Measurements from ENCODE around the gene KRTAP10-7. TPM values are rescaled to one million over a fixed set of nuclear protein-coding genes. Genes with fewer than 3 reads are reported as not detected.
"Not testable (repeated sequence)": the region's sequence is repeated elsewhere in the genome, so short reads cannot be mapped to it uniquely, and the experiment has no call there.

The KRTAP10-7 gene
- total and polyA plus RNA-seq, 2 experiments from 2014 or later = not detected

GRCh38 chr21:44610157-44610843 is 9.9 kb downstream of the KRTAP10-7 start:
- not testable (repeated sequence) for H3K27me3 ChIP-seq (ENCODE audit: insufficient read depth); H3K79me2 ChIP-seq (replicated peaks; ENCODE audit: insufficient read depth); H3K9me2 ChIP-seq (ENCODE audit: insufficient read depth); H3K4me1 ChIP-seq (ENCODE audit: insufficient read depth); H3K4me1 Mint-ChIP-seq; H3K27ac ChIP-seq (ENCODE audit: low read depth); H3K27me3 Mint-ChIP-seq (ENCODE audit: insufficient read depth, low read depth, poor library complexity); H3K27ac Mint-ChIP-seq; H4K20me1 ChIP-seq (replicated peaks; ENCODE audit: insufficient read depth); H2AFZ ChIP-seq; H3K36me3 ChIP-seq (ENCODE audit: insufficient read depth); H3K4me3 Mint-ChIP-seq; DNase-seq (ENCODE audit: low spot score); H3K4me3 ChIP-seq; ATAC-seq; H3K4me2 ChIP-seq; H3F3A ChIP-seq (replicated peaks; ENCODE audit: low read depth)
- peaks cover 43% of the 10 kb centered on the region for H3K9me3 Mint-ChIP-seq
- H3K36me3 Mint-ChIP-seq (ENCODE audit: low read depth) = peaks cover 19% of the 10 kb centered on the region

GRCh38 chr21:44611551-44611950 is 11.2 kb downstream of the KRTAP10-7 start:
- no peaks in the 10 kb centered on the region for H3K79me2 ChIP-seq (replicated peaks; ENCODE audit: insufficient read depth)

More at GRCh38 chr21:44611551-44611950, 11.2 kb downstream of the KRTAP10-7 start:
- H3K4me1 Mint-ChIP-seq = peaks cover 9% of the 10 kb centered on the region
- peaks cover 43% of the 10 kb centered on the region for H3K9me3 Mint-ChIP-seq
- H3K27me3 Mint-ChIP-seq (ENCODE audit: insufficient read depth, low read depth, poor library complexity) = peaks cover 8% of the 10 kb centered on the region
- Histone ChIP-seq H3K36me3 (ENCODE audit: insufficient read depth) (0 out of 2 replicates have a peak, but pooled peaks cover 4% of the 10 kb centered on the region), H3K4me1 (ENCODE audit: insufficient read depth) (no peaks in the 10 kb centered on the region), H3K9me2 (ENCODE audit: insufficient read depth) (no peaks in the 10 kb centered on the region), H3K4me2 (no peak overlapping the region), H3F3A (replicated peaks; ENCODE audit: low read depth) (no peaks in the 10 kb centered on the region), H3K4me3 (no peak overlapping the region), H2AFZ (no peak overlapping the region), H3K27me3 (ENCODE audit: insufficient read depth) (no peaks in the 10 kb centered on the region), H3K27ac (ENCODE audit: low read depth) (no peak overlapping the region), H4K20me1 (replicated peaks; ENCODE audit: insufficient read depth) (no peaks in the 10 kb centered on the region)
- no peak for DNase-seq (ENCODE audit: low spot score)
- no peak overlapping the region for H3K4me3 Mint-ChIP-seq
- H3K27ac Mint-ChIP-seq = no peak overlapping the region
- H3K36me3 Mint-ChIP-seq (ENCODE audit: low read depth) = peaks cover 19% of the 10 kb centered on the region
- no peak for ATAC-seq
- no peak for TF ChIP-seq STAT1 (IDR thresholded peaks at IDR 0.05; ENCODE audit: unreplicated experiment)
- TF ChIP-seq ZNF331 (CRISPR knock-in tag; IDR thresholded peaks at IDR 0.05; ENCODE audit: low read depth) = no peak
- no peak for TF ChIP-seq CREB1 (CRISPR knock-in tag; IDR thresholded peaks at IDR 0.05; ENCODE audit: low read depth)
- TF ChIP-seq ZNF462 (CRISPR knock-in tag; IDR thresholded peaks at IDR 0.05) = no peak
- no peak for TF ChIP-seq NANOG (IDR thresholded peaks at IDR 0.05; ENCODE audit: borderline replicate concordance)
- TF ChIP-seq EZH2 (IDR thresholded peaks at IDR 0.05; ENCODE audit: low read depth, unreplicated experiment) = no peak
- TF ChIP-seq ZNF114 (CRISPR knock-in tag; IDR thresholded peaks at IDR 0.05) = no peak
- no peak for TF ChIP-seq CTCF (conservative IDR thresholded peaks at IDR 0.05; ENCODE audit: low read depth in 2 of 2)
